ENCODE data around the gene OR10A2. TPM values are rescaled to one million over a fixed set of nuclear protein-coding genes. Genes with fewer than 3 reads are reported as not detected.

OR10A2 gene
- total RNA-seq, 4 donors from 2014 or later, result not detected

DNA sequence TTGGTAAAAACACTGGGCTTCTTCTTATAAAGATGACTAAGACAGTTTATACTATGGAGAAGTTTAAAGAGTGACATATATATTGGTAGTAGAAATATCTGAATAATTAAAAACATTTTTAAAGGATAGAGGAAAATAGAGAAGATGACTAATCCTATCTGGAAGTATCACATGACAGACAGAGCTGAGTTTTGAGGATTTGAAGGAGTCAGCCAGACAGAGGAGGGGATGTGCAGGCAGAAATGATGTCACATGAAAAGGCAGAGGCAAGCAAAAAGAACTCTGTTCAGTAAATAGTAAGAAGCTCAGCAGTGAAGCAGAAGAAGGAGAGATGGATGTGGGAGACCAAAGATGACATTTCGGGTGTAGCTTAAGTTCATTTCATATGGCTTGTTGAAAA lies 1.6 kb downstream of the OR10A2 start:
- DNase-seq, result no peak
- no peaks in the 10 kb centered on the region for H3K36me3 ChIP-seq
- no peak overlapping the region for H3K27ac ChIP-seq
- no peaks in the 10 kb centered on the region for H3K9me3 ChIP-seq
- no peaks in the 10 kb centered on the region for H3K27me3 ChIP-seq
- H3K4me1 ChIP-seq, result no peaks in the 10 kb centered on the region
- no peak overlapping the region for H3K4me3 ChIP-seq
- no peak for TF ChIP-seq POLR2A (IDR thresholded peaks at IDR 0.05)
- TF ChIP-seq CTCF (IDR thresholded peaks at IDR 0.05), result no peak
- intact Hi-C loops (cut with DNase I; ENCODE audit: low total_unique reads), result no loop called here

DNA sequence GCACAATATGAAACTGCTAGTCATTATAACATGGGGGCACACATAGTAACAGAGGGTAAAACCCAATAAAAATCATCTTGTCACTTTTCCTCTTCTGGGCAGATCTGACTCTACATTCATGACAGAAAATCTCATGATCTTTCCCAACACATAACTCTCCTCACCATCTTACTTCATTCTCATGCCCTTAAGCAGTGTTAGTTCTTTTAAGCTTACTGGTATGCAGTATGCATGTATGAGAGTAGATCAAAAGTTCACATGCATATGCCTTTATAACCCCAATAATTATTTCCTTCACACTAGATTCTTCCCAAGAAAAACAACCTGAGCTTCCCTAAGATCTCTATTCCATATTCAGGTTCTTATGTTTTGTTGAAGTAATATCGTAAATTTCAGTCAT lies 8.4 kb downstream of the OR10A2 start:
- DNase-seq, result no peak
- Histone ChIP-seq H3K4me3 (no peak overlapping the region), H3K36me3 (no peaks in the 10 kb centered on the region), H3K4me1 (no peaks in the 10 kb centered on the region), H3K27me3 (no peaks in the 10 kb centered on the region), H3K27ac (no peak overlapping the region), H3K9me3 (no peaks in the 10 kb centered on the region)
- intact Hi-C loops (cut with DNase I; ENCODE audit: low total_unique reads), result no loop called here
- TF ChIP-seq POLR2A (IDR thresholded peaks at IDR 0.05), result no peak
- no peak for TF ChIP-seq CTCF (IDR thresholded peaks at IDR 0.05)

- Histone ChIP-seq H3K27me3 (no peaks in the 10 kb centered on the region), H3K9me3 (no peaks in the 10 kb centered on the region), H3K27ac (no peak overlapping the region), H3K4me1 (no peaks in the 10 kb centered on the region), H3K36me3 (no peaks in the 10 kb centered on the region), H3K4me3 (no peak overlapping the region)
- TF ChIP-seq POLR2A (IDR thresholded peaks at IDR 0.05) (no peak), CTCF (IDR thresholded peaks at IDR 0.05) (no peak)
- DNase-seq, result no peak
- intact Hi-C loops (cut with DNase I; ENCODE audit: low total_unique reads), result no loop called here
Observed at GRCh38 chr11:6875761-6876160, 12.9 kb downstream of the OR10A2 start.

- Histone ChIP-seq H3K4me1 (no peaks in the 10 kb centered on the region), H3K27ac (no peak within 1 kb of the TSS), H3K36me3 (no peaks in the 10 kb centered on the region), H3K27me3 (no peaks in the 10 kb centered on the region), H3K9me3 (no peaks in the 10 kb centered on the region), H3K4me3 (no peak within 1 kb of the TSS)
- intact Hi-C loops (cut with DNase I; ENCODE audit: low total_unique reads), result no loop called here
- no peak for DNase-seq
- no peak for TF ChIP-seq CTCF (IDR thresholded peaks at IDR 0.05)
- no peak for TF ChIP-seq POLR2A (IDR thresholded peaks at IDR 0.05)
Observed at GRCh38 chr11:6876325-6876724, 13.5 kb downstream of the OR10A2 start, which contains the start of gene OR10A4. TSS of gene OR10A4 (plus strand) at chr11:6876625. CDS start at chr11:6876648, 23 bp downstream.

DNA sequence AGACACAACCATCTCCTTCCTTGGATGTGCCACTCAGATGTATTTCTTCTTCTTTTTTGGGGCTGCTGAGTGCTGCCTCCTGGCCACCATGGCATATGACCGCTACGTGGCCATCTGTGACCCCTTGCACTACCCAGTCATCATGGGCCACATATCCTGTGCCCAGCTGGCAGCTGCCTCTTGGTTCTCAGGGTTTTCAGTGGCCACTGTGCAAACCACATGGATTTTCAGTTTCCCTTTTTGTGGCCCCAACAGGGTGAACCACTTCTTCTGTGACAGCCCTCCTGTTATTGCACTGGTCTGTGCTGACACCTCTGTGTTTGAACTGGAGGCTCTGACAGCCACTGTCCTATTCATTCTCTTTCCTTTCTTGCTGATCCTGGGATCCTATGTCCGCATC lies 14.1 kb downstream of the OR10A2 start:
- H3K4me3 ChIP-seq, result no peak overlapping the region
- no peaks in the 10 kb centered on the region for H3K4me1 ChIP-seq
- TF ChIP-seq POLR2A (IDR thresholded peaks at IDR 0.05) (no peak), CTCF (IDR thresholded peaks at IDR 0.05) (no peak)
- H3K27me3 ChIP-seq, result no peaks in the 10 kb centered on the region
- intact Hi-C loops (cut with DNase I; ENCODE audit: low total_unique reads), result no loop called here
- no peaks in the 10 kb centered on the region for H3K9me3 ChIP-seq
- no peak overlapping the region for H3K27ac ChIP-seq
- H3K36me3 ChIP-seq, result no peaks in the 10 kb centered on the region
- DNase-seq, result no peak

Measured in uterus (tissue), 4 donors.